ENCODE measurements around the gene RABGEF1. TPM values are rescaled to one million over a fixed set of nuclear protein-coding genes. Genes with fewer than 3 reads are reported as not detected.

The RABGEF1 gene
- total and polyA plus RNA-seq, 9 of the 15 experiments (the other 6 are each of a cell fraction or from before 2014, with no cell fraction given) = 7.0 to 29.3 (median 20.5) TPM

DNA sequence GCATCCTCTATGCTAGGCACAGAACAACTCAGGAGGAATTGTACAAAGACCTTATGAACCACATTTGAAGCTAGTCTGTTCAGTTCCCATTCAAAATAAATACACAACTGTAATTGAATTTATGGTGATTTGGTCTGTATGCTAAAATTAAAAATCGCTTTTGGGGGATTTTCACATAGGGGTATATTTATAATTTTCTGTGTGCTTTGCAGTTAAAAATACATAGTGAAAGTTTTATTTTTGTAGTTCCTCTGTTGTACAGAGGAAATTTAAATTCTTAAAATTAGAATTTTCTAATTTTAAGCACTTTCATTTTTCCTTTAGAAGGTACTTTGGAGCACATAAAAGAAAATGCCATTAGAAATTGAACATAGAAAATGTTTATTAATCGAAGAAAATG, 6.9 kb downstream of the RABGEF1 start:
- Histone ChIP-seq H3K9ac (ENCODE audit: insufficient read depth in 1 of 2, low read depth in 2 of 2, low read length in 2 of 2) (no peak overlapping the region), H3K9me1 (ENCODE audit: control insufficient read depth, insufficient read depth, low read length) (no peaks in the 10 kb centered on the region), H3K4me2 (ENCODE audit: insufficient read depth, low read length) (no peak overlapping the region), H4K20me1 (replicated peaks; ENCODE audit: control insufficient read depth, insufficient read depth, low read length) (no peaks in the 10 kb centered on the region), H3K27ac (ENCODE audit: extremely low read depth, low read depth, low read length) (no peak overlapping the region), H3K4me3 (no peak overlapping the region), H3K79me2 (ENCODE audit: control insufficient read depth, insufficient read depth, low read length) (peaks cover 64% of the 10 kb centered on the region), H3K4me1 (replicated peaks in 1 of 2; ENCODE audit: control insufficient read depth in 2 of 2, insufficient read depth in 2 of 2, low read length in 2 of 2) (peaks cover 0 to 14% of the 10 kb centered on the region in 2 experiments; a peak in 3 of 5 replicates), H3K36me3 (ENCODE audit: control insufficient read depth, insufficient read depth, low read length) (no peaks in the 10 kb centered on the region; the same call in 2 of the 3 replicates), H3K9me3 (replicated peaks; ENCODE audit: control insufficient read depth, insufficient read depth, low read depth, low read length) (no peaks in the 10 kb centered on the region), H3K27me3 (ENCODE audit: control insufficient read depth in 2 of 2, insufficient read depth in 2 of 2, low read length in 2 of 2) (no peaks in the 10 kb centered on the region), H2AFZ (ENCODE audit: low read depth, low read length) (no peak overlapping the region)
- in situ Hi-C loops (cut with MboI) = no loop called here
- FAIRE-seq (no peak), ATAC-seq (no peak), DNase-seq (ENCODE audit: extremely low read depth in 1 of 4, low spot score in 3 of 4) (no peak)
- intact Hi-C loops (cut with micrococcal nuclease) = loop anchor here (10.0 kb wide), 1 partner anchor 193 kb away; no protein-coding TSS in a partner anchor
- CTCF ChIA-PET (ENCODE audit: low intra/inter-chr PET ratio) = no interaction called here
- TF ChIP-seq ZNF347 (CRISPR knock-in tag; IDR thresholded peaks at IDR 0.05; ENCODE audit: low read depth) (no peak), HDGF (IDR thresholded peaks at IDR 0.05) (no peak), EWSR1 (IDR thresholded peaks at IDR 0.05; ENCODE audit: borderline replicate concordance, low read depth, partially characterized antibody) (no peak), RBM14 (IDR thresholded peaks at IDR 0.05; ENCODE audit: borderline replicate concordance, insufficient read depth, low read depth, low read length) (no peak), ZFX (CRISPR knock-in tag; IDR thresholded peaks at IDR 0.05) (no peak), POLR2A (conservative IDR thresholded peaks at IDR 0.05) (no peak), FOXJ2 (tag; IDR thresholded peaks at IDR 0.05) (no peak), SRF (CRISPR knock-in tag; IDR thresholded peaks at IDR 0.05) (no peak), ZNF696 (CRISPR knock-in tag; conservative IDR thresholded peaks at IDR 0.05) (no peak), SNIP1 (IDR thresholded peaks at IDR 0.05; ENCODE audit: low read depth) (no peak), CREBBP (IDR thresholded peaks at IDR 0.05; ENCODE audit: low read depth, low read length) (no peak), POLR2AphosphoS5 (IDR thresholded peaks at IDR 0.05; ENCODE audit: control insufficient read depth, insufficient read depth, low read depth, low read length) (no peak), RBM22 (IDR thresholded peaks at IDR 0.05; ENCODE audit: low read depth, low read length, poor library complexity, severe bottlenecking) (no peak), POU5F1 (IDR thresholded peaks at IDR 0.05; ENCODE audit: borderline replicate concordance, low read depth, low read length, partially characterized antibody) (no peak), SIRT6 (IDR thresholded peaks at IDR 0.05; ENCODE audit: low read depth, low read length) (no peak), ZNF695 (CRISPR knock-in tag; IDR thresholded peaks at IDR 0.05) (no peak), PHF21A (IDR thresholded peaks at IDR 0.05; ENCODE audit: borderline replicate concordance, low read depth) (no peak)
- TF ChIP-seq, protein P1, sequence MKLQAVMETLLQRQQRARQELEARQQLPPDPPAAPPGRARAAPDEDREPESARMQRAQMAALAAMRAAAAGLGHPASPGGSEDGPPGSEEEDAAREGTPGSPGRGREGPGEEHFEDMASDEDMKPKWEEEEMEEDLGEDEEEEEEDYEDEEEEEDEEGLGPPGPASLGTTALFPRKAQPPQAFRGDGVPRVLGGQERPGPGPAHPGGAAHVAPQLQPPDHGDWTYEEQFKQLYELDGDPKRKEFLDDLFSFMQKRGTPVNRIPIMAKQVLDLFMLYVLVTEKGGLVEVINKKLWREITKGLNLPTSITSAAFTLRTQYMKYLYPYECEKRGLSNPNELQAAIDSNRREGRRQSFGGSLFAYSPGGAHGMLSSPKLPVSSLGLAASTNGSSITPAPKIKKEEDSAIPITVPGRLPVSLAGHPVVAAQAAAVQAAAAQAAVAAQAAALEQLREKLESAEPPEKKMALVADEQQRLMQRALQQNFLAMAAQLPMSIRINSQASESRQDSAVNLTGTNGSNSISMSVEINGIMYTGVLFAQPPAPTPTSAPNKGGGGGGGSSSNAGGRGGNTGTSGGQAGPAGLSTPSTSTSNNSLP (IDR thresholded peaks at IDR 0.05; ENCODE audit: borderline replicate concordance, low read depth, low read length) = no peak
- TF ChIP-seq, protein P2, sequence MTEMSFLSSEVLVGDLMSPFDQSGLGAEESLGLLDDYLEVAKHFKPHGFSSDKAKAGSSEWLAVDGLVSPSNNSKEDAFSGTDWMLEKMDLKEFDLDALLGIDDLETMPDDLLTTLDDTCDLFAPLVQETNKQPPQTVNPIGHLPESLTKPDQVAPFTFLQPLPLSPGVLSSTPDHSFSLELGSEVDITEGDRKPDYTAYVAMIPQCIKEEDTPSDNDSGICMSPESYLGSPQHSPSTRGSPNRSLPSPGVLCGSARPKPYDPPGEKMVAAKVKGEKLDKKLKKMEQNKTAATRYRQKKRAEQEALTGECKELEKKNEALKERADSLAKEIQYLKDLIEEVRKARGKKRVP (CRISPR knock-in tag; IDR thresholded peaks at IDR 0.05) = no peak
- POLR2A ChIA-PET = no interaction called here
- WGBS (ENCODE audit: insufficient coverage, low coverage, missing lambda C conversion rate) = 53% methylated on average over 2 of the region's 2 CpGs
- no TSS peak for BruUV-seq (replicated peaks)
